Stomach (tissue), 19 donors: ENCODE measurements around the gene KLHL15. TPM values are rescaled to one million over a fixed set of nuclear protein-coding genes. Genes with fewer than 3 reads are reported as not detected.

ENCODE experiments used
- DNase-seq, 2 donors: peaks; one replicate each; pipeline versions ENCODE4 v3.0.0 to v3.0.0-alpha.2; 2013 to 2019
- H3K27ac ChIP-seq, 5 donors: fragments of 200-600 bp in 4 of 5; sonication (generic) in 4 of 5; one replicate each; pipeline ENCODE4 v1.5.1; 2013 to 2019; ENCODE audit warnings: mild to moderate bottlenecking in 1 of 5, moderate library complexity in 1 of 5
- H3K27me3 ChIP-seq, 3 donors: fragments of 200-600 bp; sonication (generic); one replicate each; pipeline ENCODE4 v1.5.1; 2017 to 2019; ENCODE audit warnings: mixed run types in 1 of 3
- H3K36me3 ChIP-seq, 4 donors: fragments of 200-600 bp; sonication (generic); 1 replicate in 3 of 4; 2 replicates in 1 of 4; pipeline ENCODE4 v1.5.1; 2016 to 2019
- H3K4me1 ChIP-seq, 4 donors: fragments of 200-600 bp; sonication (generic); one replicate each; pipeline ENCODE4 v1.5.1; 2016 to 2019
- H3K4me3 ChIP-seq, 4 donors: fragments of 200-600 bp; sonication (generic) in 3 of 4; one replicate each; pipeline ENCODE4 v1.5.1; 2016 to 2019; ENCODE audit warnings: mild to moderate bottlenecking in 1 of 4
- H3K9me3 ChIP-seq, 4 donors: fragments of 200-600 bp; sonication (generic); one replicate each; pipeline ENCODE4 v1.5.1; 2016 to 2019
- CTCF ChIP-seq, 7 experiments: fragments of 450-650 bp in 4 of 7; fragments of 200-600 bp in 3 of 7; sonication (generic) in 3 of 7; IDR thresholded peaks; one replicate each; pipeline ENCODE4 v1.5.1; 2016 to 2019; ENCODE audit warnings: antibody characterized with exemption in 7 of 7, control low read depth in 2 of 7, mild to moderate bottlenecking in 1 of 7
- EP300 ChIP-seq: sonication (generic); formaldehyde crosslinking; IDR thresholded peaks from one replicate; pipeline ENCODE4 v1.6.1; 2017; ENCODE audit warnings: antibody characterized with exemption
- POLR2A ChIP-seq, 4 donors: fragments of 450-650 bp; IDR thresholded peaks; one replicate each; pipeline ENCODE4 v1.6.1; 2016; ENCODE audit warnings: antibody characterized with exemption in 4 of 4, control low read depth in 2 of 4, mild to moderate bottlenecking in 1 of 4, moderate library complexity in 1 of 4
- POLR2AphosphoS5 ChIP-seq, 3 donors: sonication (generic); formaldehyde crosslinking; IDR thresholded peaks; one replicate each; pipeline ENCODE4 v1.6.1; 2016; ENCODE audit warnings: antibody characterized with exemption in 3 of 3
- WGBS, 5 donors: extraction: QIAGEN DNeasy Blood & Tissue Kit in 3 of 5; methylation state at CpG; one replicate each; pipeline versions ENCODE4 v1.1.5 to v1.1.7; 2013 to 2018; 5-methylcytosine and 5-hydroxymethylcytosine counted together
- intact Hi-C: fragments of 100-400 bp; cut with DNase I; formaldehyde crosslinking; loops from one replicate; pipeline ENCODE4 v1.15.1; 2023; ENCODE audit warnings: low total_unique reads
- long read RNA-seq, 10 donors: transcript quantifications; one replicate each; lab custom pipeline, GENCODE V29; 2026
- polyA plus RNA-seq, 3 donors: library from polyadenylated mRNA; stranded (reverse); fragments of 200-250 nt; gene quantifications; one replicate each; pipeline ENCODE4 v1.2.3, GENCODE V29; 2013
- total RNA-seq, 5 donors: library from RNA; depleted of rRNA; stranded (reverse); fragments of >200 nt; gene quantifications; one replicate each; pipeline versions ENCODE4 v1.1.0 to v1.2.3, GENCODE V29; 2014 to 2016
- donor health status: healthy with polysubstance abuse.
- donor health status: Bipolar disorder and iron deficiency.
- donor health status: healthy.

The KLHL15 gene
- total RNA-seq (10 to 100 TPM in 1 of 5 donors, 1 to 10 TPM in 4; 1.2 to 41.3 (median 6.2) TPM), polyA plus RNA-seq (1 to 10 TPM; 1.1 to 4.5 (median 1.5) TPM)
- long read RNA-seq, donor 1 = 0 reads
- long read RNA-seq, donor 2 = 0 reads
- long read RNA-seq, donor 3 = 0 reads
- long read RNA-seq, donor 4 = 0 reads
- long read RNA-seq, donor 5 = 0 reads
- long read RNA-seq, donor 6, partial matches to known transcripts = 5 of 5 reads
- long read RNA-seq, donor 6, other reads (novel, unspliced or antisense) = 0 of 5 reads
- long read RNA-seq, donor 7 = 0 reads
- long read RNA-seq, donor 8 = 0 reads
- long read RNA-seq, donor 9 = 0 reads
- long read RNA-seq, donor 10, partial matches to known transcripts = 0 of 8 reads
- long read RNA-seq, donor 10, other reads (novel, unspliced or antisense) = 8 of 8 reads

- TF ChIP-seq EP300 (no peak), CTCF (IDR thresholded peaks at IDR 0.05) (no peak), POLR2A (IDR thresholded peaks at IDR 0.05) (no peak)
- peak within 1 kb of the TSS; percentile 67 to 77 (median 70) for H3K4me3 ChIP-seq
- intact Hi-C loops = no loop called here
- no peaks in the 10 kb centered on the region for H3K9me3 ChIP-seq
- H3K4me1 ChIP-seq = peaks cover 0 to 7% (median 0%) of the 10 kb centered on the region in 4 donors
- no peaks in the 10 kb centered on the region for H3K36me3 ChIP-seq
- DNase-seq = no peak
- H3K27me3 ChIP-seq = peaks cover 0 to 4% (median 0%) of the 10 kb centered on the region in 3 donors
- 74 to 93% (median 85%) methylated on average over 7 of the region's 7 CpGs for WGBS, 5 donors
- peak within 1 kb of the TSS; percentile 94 to 99 (median 95) for H3K27ac ChIP-seq
These were observed at the start of gene KLHL15 for GRCh38 chrX:24027086-24027485. TSS of gene KLHL15 (minus strand) at chrX:24027186. CDS start at chrX:24006693, 20,493 bp downstream.

GRCh38 chrX:24069877-24070276 is 42.9 kb upstream of the KLHL15 start:
- TF ChIP-seq POLR2AphosphoS5 (IDR thresholded peaks at IDR 0.05) = no peak
- no peak for TF ChIP-seq CTCF (IDR thresholded peaks at IDR 0.05)
- TF ChIP-seq EP300 = no peak
- no peak for TF ChIP-seq POLR2A (IDR thresholded peaks at IDR 0.05)
- intact Hi-C loops = no loop called here
- WGBS, 5 donors = 81 to 93% (median 88%) methylated on average over 9 of the region's 9 CpGs
- no peaks in the 10 kb centered on the region for H3K27me3 ChIP-seq
- H3K9me3 ChIP-seq = no peaks in the 10 kb centered on the region
- no peak overlapping the region for H3K27ac ChIP-seq
- no peaks in the 10 kb centered on the region for H3K4me1 ChIP-seq
- H3K4me3 ChIP-seq = no peak overlapping the region
- H3K36me3 ChIP-seq = peaks cover 0 to 100% (median 93%) of the 10 kb centered on the region in 4 donors
- no peak for DNase-seq

- H3K36me3 ChIP-seq = peaks cover 0 to 100% (median 96%) of the 10 kb centered on the region in 4 donors
These were observed 36.5 kb upstream of the KLHL15 start for GRCh38 chrX:24063488-24063887.

GRCh38 chrX:24055043-24055356 is 28.0 kb upstream of the KLHL15 start:
- peak overlapping the region in 3 of 5 donors; percentile 89 to 96 (median 93) for H3K27ac ChIP-seq
- TF ChIP-seq EP300 (no peak), POLR2A (IDR thresholded peaks at IDR 0.05) (no peak), CTCF (IDR thresholded peaks at IDR 0.05) (no peak), POLR2AphosphoS5 (IDR thresholded peaks at IDR 0.05) (no peak)
- peak overlapping the region in 2 of 4 donors; percentile 67 to 72 for H3K4me3 ChIP-seq
- no peaks in the 10 kb centered on the region for H3K9me3 ChIP-seq
- peaks cover 0 to 36% (median 30%) of the 10 kb centered on the region in 4 donors for H3K36me3 ChIP-seq
- WGBS, 5 donors = 0 to 5% (median 0%) methylated on average over 1 to 14 of the region's 14 CpGs; no CpG with 5 or more reads in 1 of the 5 donors
- H3K4me1 ChIP-seq = peaks cover 0 to 13% (median 4%) of the 10 kb centered on the region in 4 donors
- intact Hi-C loops = no loop called here
- no peaks in the 10 kb centered on the region for H3K27me3 ChIP-seq
- no peak for DNase-seq

More at GRCh38 chrX:24063488-24063887, 36.5 kb upstream of the KLHL15 start:
- DNase-seq = no peak
- TF ChIP-seq POLR2AphosphoS5 (IDR thresholded peaks at IDR 0.05) (no peak), EP300 (no peak), CTCF (IDR thresholded peaks at IDR 0.05) (no peak), POLR2A (IDR thresholded peaks at IDR 0.05) (no peak)
- no peaks in the 10 kb centered on the region for H3K4me1 ChIP-seq
- intact Hi-C loops = no loop called here
- H3K9me3 ChIP-seq = no peaks in the 10 kb centered on the region
- WGBS, 5 donors = 85 to 95% (median 90%) methylated on average over 6 of the region's 6 CpGs
- no peaks in the 10 kb centered on the region for H3K27me3 ChIP-seq
- H3K4me3 ChIP-seq = no peak overlapping the region
- H3K27ac ChIP-seq = no peak overlapping the region
